ENCODE results near the gene RFC2. TPM values are rescaled to one million over a fixed set of nuclear protein-coding genes. Genes with fewer than 3 reads are reported as not detected.
"Not testable (repeated sequence)": the region's sequence is repeated elsewhere in the genome, so short reads cannot be mapped to it uniquely, and the experiment has no call there.

Gene RFC2
- total RNA-seq, 1 experiment from 2014 or later = 60.3 TPM

- peak; percentile 26 for DNase-seq (ENCODE audit: low spot score)
Observed at GRCh38 chr7:74252893-74253292, 1.3 kb downstream of the RFC2 start.

- not testable (repeated sequence) for DNase-seq (ENCODE audit: low spot score)
Observed at GRCh38 chr7:74249058-74249457, 5.1 kb downstream of the RFC2 start.

- DNase-seq (ENCODE audit: low spot score) = no peak
Observed at GRCh38 chr7:74248156-74248555, 6.0 kb downstream of the RFC2 start.

GRCh38 chr7:74246497-74246896 is 7.7 kb downstream of the RFC2 start:
- DNase-seq (ENCODE audit: low spot score) = no peak

- DNase-seq (ENCODE audit: low spot score) = no peak
Observed at GRCh38 chr7:74242122-74242443, 12.1 kb downstream of the RFC2 start.

- no peak for DNase-seq (ENCODE audit: low spot score)
Observed at GRCh38 chr7:74240482-74240881, 13.7 kb downstream of the RFC2 start.

- no peak for DNase-seq (ENCODE audit: low spot score)
Observed at GRCh38 chr7:74236284-74236683, 17.9 kb downstream of the RFC2 start.

- DNase-seq (ENCODE audit: low spot score) = no peak
Observed at GRCh38 chr7:74235518-74236268, 18.5 kb downstream of the RFC2 start.

GRCh38 chr7:74233655-74234285 is 20.4 kb downstream of the RFC2 start:
- DNase-seq (ENCODE audit: low spot score) = no peak

- DNase-seq (ENCODE audit: low spot score) = no peak
Observed at GRCh38 chr7:74231232-74231590, 23.0 kb downstream of the RFC2 start.

GRCh38 chr7:74230446-74231231 is 23.6 kb downstream of the RFC2 start:
- DNase-seq (ENCODE audit: low spot score) = no peak

- no peak for DNase-seq (ENCODE audit: low spot score)
Observed at GRCh38 chr7:74228951-74229900, 25.0 kb downstream of the RFC2 start.

GRCh38 chr7:74226633-74227032 is 27.6 kb downstream of the RFC2 start:
- no peak for DNase-seq (ENCODE audit: low spot score)

- no peak for DNase-seq (ENCODE audit: low spot score)
Observed at GRCh38 chr7:74225400-74225799, 28.8 kb downstream of the RFC2 start.

GRCh38 chr7:74224907-74225306 is 29.3 kb downstream of the RFC2 start:
- not testable (repeated sequence) for DNase-seq (ENCODE audit: low spot score)

GRCh38 chr7:74224511-74224832 is 29.7 kb downstream of the RFC2 start:
- no peak for DNase-seq (ENCODE audit: low spot score)

- DNase-seq (ENCODE audit: low spot score) = no peak
Observed at GRCh38 chr7:74223711-74224510, 30.3 kb downstream of the RFC2 start.

- no peak for DNase-seq (ENCODE audit: low spot score)
Observed at GRCh38 chr7:74222851-74223710, 31.1 kb downstream of the RFC2 start.

- DNase-seq (ENCODE audit: low spot score) = no peak
Observed at GRCh38 chr7:74221713-74222112, 32.5 kb downstream of the RFC2 start.

- DNase-seq (ENCODE audit: low spot score) = no peak
Observed at GRCh38 chr7:74220229-74220628, 34.0 kb downstream of the RFC2 start.

All from HT-29 (cell line).